HG03064 (cell line): ENCODE results near the gene SUCLG2.
A peak's percentile ranks its signal among the peaks of the same experiment; 100 is the strongest.
"Not testable (repeated sequence)": the region's sequence is repeated elsewhere in the genome, so short reads cannot be mapped to it uniquely, and the experiment has no call there.

Source experiments
- ATAC-seq: cut with Tn5 transposase; IDR thresholded peaks from one replicate; pipeline ENCODE4 v1.9.1; 2021; ENCODE audit warnings: low read depth; ENCODE audit not compliant: unreplicated experiment

SUCLG2 gene

DNA sequence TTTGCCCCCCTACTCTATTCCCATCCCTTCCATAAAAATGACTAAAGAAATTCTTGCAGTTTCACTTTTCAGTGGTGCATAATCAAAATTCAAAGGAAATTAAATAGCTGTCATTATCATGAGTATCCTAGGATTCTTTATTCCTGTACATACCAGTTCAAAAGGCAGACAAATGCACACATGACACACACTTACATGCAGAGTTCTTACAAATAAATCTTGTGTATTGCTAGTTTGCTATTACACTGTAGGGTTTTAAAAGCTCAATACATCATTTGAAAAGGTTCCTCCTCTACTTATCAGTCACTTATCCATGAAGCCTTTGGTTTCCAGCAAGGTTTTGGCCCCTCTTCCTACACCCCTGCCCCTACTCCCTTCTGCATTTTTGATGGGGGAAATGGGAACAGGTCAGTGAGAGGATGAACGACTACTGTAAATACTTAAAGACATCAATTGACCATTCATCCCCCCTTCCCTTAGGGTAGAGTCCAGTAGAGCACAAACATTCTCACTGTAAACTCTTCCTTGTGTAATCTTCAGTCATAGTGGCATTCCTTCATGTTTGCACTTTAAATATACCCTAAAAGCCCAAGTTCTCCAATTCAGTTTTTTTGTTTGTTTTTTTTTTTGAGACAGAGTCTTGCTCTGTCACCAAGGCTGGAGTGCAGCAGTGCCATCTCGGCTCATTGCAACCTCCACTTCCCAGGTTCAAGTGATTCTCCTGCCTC lies 92.6 kb downstream of the SUCLG2 start:
- no peak for ATAC-seq

DNA sequence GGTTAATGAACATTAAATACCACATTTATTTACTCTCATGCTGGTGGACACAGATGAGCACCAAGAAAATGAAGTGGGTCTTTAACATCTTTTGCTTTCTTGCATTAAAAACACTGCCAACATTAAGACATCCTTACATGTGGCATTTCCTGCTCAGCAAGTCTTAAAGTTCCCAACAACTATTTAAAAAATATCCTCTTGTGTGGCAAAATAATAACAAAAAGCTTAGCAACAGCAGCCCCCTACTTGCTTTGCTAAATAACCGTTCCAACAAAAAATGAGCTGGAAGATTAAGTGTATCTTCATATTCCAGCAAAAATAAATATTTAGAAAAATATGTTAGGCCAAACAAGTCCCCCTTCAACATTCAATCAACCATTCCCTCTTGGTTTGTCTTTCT lies 93.1 kb downstream of the SUCLG2 start:
- ATAC-seq: no peak

DNA sequence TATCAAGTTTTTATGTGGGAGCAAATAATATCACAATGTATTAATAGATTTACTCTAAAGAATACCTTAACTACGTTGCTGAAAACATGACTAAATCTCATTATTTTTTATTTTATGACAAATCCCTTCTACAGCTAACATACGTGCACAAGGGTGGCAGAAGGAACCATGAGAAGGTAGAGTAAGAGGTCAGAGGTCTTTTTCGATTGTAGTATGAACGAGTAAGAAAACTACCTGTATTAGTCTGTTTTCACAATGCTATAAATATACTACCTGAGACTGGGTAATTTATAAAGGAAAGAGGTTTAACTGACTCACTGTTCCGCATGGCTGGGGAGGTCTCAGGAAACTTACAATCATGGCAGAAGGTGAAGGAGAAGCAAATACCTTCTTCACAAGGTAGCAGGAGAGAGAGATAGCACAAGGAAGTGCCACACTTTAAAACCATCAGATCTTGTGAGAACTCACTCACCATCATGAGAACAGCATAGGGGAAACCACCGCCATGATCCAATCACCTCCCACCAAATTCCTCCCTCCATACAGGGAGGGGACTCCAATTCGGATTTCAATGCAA lies 95.3 kb downstream of the SUCLG2 start:
- ATAC-seq: no peak

DNA sequence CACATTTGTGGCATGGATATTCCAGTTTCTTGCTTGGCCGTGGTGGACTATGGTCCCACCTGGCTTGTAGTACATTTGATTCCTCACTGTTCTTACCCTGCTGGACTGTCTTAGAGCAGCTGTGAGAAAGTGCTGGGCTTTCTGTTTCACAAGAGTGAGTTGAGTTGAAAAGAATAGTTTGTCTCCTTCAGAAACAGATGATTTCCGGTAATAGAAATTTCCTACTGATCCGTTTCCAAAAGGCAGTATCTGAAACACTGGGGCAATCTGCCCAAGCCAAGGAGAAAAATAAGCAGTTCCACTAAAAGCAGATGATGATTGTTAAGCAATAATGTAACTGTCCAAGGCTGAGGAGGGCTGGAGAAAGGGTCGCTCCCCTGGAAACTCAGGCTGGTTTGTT lies 96.0 kb downstream of the SUCLG2 start:
- no peak for ATAC-seq

DNA sequence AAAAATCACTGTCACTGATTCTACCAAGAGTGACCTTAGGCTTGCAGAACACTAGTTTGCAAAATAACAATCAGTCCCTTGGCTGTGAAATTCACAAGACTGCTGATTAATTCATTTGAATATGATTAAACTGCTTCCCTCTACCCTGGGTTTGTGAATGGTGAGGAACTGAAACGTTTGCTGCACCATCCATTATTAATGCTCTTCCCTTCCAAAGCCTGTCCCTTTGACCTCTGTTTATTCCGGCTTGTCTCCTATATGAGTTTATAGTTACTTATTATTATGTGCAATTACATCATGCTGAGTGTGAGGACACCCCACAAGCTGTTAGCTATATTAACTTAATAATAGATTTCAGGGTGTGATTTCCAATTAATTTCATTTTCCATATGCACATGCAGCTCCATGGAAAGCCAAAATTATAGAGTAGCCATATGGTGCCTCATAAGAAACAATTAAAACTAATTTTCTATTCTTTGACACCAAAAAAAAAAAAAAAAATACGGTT lies 96.5 kb downstream of the SUCLG2 start:
- ATAC-seq: no peak

- no peak for ATAC-seq
Observed at GRCh38 chr3:67551361-67552016, 102.9 kb downstream of the SUCLG2 start.

DNA sequence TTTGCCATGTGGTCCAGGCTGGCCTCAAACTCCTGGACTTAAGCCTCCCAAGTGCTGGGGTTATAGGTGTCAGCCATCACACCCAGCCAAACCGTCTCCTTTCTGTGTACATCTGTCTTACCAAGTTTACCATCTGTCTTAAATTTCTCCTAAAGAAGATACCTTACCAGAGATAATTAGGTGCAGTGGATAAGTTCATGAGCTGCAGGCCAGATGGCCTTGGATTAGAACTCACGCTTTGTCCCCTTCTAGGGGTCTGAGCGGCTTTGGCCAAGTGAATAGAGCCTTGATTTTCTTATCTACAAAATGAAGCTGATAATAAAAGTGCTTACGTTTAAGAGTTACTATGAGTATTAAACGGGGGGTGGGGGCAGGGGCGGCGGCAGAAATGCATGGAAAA lies 103.9 kb downstream of the SUCLG2 start:
- ATAC-seq: no peak

GRCh38 chr3:67542502-67543250 lies 111.7 kb downstream of the SUCLG2 start:
- not testable (repeated sequence) for ATAC-seq

DNA sequence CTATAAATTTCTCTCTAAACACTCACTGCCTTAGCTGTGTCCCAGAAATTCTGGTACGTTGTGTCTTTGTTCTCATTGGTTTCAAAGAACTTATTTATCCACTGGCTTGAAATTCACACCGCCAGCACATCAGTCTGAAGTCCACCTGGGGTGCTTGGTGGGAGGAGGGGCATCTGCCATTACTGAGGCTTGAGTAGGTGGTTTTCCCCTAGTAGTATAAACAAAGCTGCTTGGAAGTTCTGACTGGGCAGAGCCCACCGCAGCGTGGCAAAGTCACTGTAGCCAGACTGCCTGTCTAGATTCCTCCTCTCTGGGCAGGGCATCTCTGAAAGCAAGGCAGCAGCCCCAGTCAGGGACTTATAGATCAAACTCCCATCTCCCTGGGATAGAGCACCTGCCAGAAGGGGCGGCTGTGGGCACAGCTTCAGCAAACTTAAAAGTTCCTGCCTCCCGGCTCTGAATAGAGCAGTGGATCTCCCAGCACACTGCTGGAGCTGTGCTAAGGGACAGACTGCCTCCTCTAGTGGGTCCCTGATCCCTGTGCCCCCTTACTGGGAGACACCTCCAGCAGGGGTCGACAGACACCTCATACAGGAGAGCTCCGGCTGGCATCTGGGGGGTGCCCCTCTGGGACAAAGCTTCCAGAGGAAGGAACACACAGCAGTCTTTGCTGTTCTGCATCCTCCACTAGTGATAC lies 114.1 kb downstream of the SUCLG2 start:
- no peak for ATAC-seq

- not testable (repeated sequence) for ATAC-seq
Observed at GRCh38 chr3:67537203-67537602, 117.2 kb downstream of the SUCLG2 start.

GRCh38 chr3:67535006-67535405 lies 119.4 kb downstream of the SUCLG2 start:
- ATAC-seq: no peak

- no peak for ATAC-seq
Observed at GRCh38 chr3:67534594-67534993, 119.8 kb downstream of the SUCLG2 start.

- no peak for ATAC-seq
Observed at GRCh38 chr3:67531181-67532101, 123.0 kb downstream of the SUCLG2 start.

- ATAC-seq: no peak
Observed at GRCh38 chr3:67529915-67530314, 124.5 kb downstream of the SUCLG2 start.

GRCh38 chr3:67529337-67529736 lies 125.1 kb downstream of the SUCLG2 start:
- ATAC-seq: no peak

GRCh38 chr3:67526246-67526645 lies 128.2 kb downstream of the SUCLG2 start:
- ATAC-seq: no peak

GRCh38 chr3:67524046-67524445 lies 130.4 kb downstream of the SUCLG2 start:
- ATAC-seq: no peak

GRCh38 chr3:67522081-67522480 lies 132.3 kb downstream of the SUCLG2 start:
- ATAC-seq: no peak

DNA sequence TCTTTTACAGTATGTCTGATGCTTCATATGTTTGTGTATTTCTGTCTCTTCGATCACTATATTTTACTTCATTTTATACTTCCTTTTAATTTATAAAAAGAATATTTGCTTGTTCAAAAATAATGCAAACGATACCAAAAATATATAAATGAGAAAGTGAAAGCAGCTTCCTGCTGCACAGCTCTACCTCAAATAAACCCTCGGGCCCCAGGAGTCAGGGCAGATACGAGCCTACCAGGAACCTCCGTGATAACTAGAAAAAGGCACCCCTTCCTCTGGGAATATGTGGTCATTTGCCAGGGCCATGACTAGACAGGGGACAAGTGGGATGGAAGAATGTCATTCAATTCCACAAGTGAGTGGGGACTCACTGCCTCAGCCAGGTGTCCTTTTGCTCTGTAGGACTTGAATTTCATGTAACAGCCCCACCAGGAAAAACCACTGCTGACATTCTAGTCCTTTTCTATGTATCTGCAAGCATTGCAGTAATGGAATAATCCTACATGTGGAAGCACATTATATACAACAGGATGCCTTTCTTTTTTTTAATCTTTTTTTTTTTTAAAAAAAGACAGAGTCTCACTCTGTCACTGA lies 133.3 kb downstream of the SUCLG2 start:
- peak; percentile 62 for ATAC-seq
